GM23338 (cell line): ENCODE measurements around the gene KCNQ1OT1. TPM values are rescaled to one million over a fixed set of nuclear protein-coding genes. Genes with fewer than 3 reads are reported as not detected.

ENCODE experiments used
- ATAC-seq: fragments of 200-7000 bp; cut with Tn5 transposase; 3 replicates; pipeline ENCODE4 v1.9.1; 2020
- DNase-seq: peaks from one replicate; pipeline ENCODE4 v3.0.0-alpha.2; 2015; ENCODE audit warnings: low spot score
- H2AFZ ChIP-seq: fragments of 200-600 bp; sonication (generic); 2 replicates; pipeline ENCODE4 v1.8.0; 2016; ENCODE audit warnings: antibody characterized with exemption, mild to moderate bottlenecking, moderate library complexity
- H3F3A ChIP-seq: fragments of 200-600 bp; sonication (generic); replicated peaks from 2 replicates; pipeline ENCODE4 v1.8.0; 2017; ENCODE audit warnings: antibody characterized with exemption, mixed run types, low read depth
- H3K27ac ChIP-seq: fragments of 200-600 bp; sonication (generic); 2 replicates; pipeline ENCODE4 v1.6.1; 2016; ENCODE audit warnings: low read depth
- H3K27me3 ChIP-seq: fragments of 200-600 bp; sonication (generic); 2 replicates; pipeline ENCODE4 v1.8.0; 2016; ENCODE audit warnings: mild to moderate bottlenecking, mixed run types, moderate library complexity; ENCODE audit not compliant: insufficient read depth
- H3K36me3 ChIP-seq: fragments of 200-600 bp; sonication (generic); 2 replicates; pipeline ENCODE4 v1.8.0; 2016; ENCODE audit warnings: mild to moderate bottlenecking; ENCODE audit not compliant: insufficient read depth
- H3K4me1 ChIP-seq: fragments of 200-600 bp; sonication (generic); 2 replicates; pipeline ENCODE4 v1.8.0; 2016; ENCODE audit warnings: mild to moderate bottlenecking, moderate library complexity; ENCODE audit not compliant: insufficient read depth
- H3K4me2 ChIP-seq: fragments of 200-600 bp; sonication (generic); 2 replicates; pipeline ENCODE4 v1.7.1; 2017; ENCODE audit warnings: mixed run types
- H3K4me3 ChIP-seq: fragments of 200-600 bp; sonication (generic); 2 replicates; pipeline ENCODE4 v1.6.1; 2016; ENCODE audit warnings: mixed run types
- H3K79me2 ChIP-seq: fragments of 200-600 bp; sonication (generic); replicated peaks from 2 replicates; pipeline ENCODE4 v1.8.0; 2017; ENCODE audit warnings: mild to moderate bottlenecking; ENCODE audit not compliant: insufficient read depth
- H3K9me2 ChIP-seq: fragments of 200-600 bp; sonication (generic); 2 replicates; pipeline ENCODE4 v1.8.0; 2017; ENCODE audit not compliant: insufficient read depth
- H4K20me1 ChIP-seq: fragments of 200-600 bp; sonication (generic); replicated peaks from 2 replicates; pipeline ENCODE4 v1.8.0; 2017; ENCODE audit warnings: mild to moderate bottlenecking; ENCODE audit not compliant: insufficient read depth
- H3K27ac Mint-ChIP-seq: 2 replicates; pipeline ENCODE4 v1.8.0; 2020; ENCODE audit warnings: inconsistent platforms, mild to moderate bottlenecking, moderate library complexity, mixed read lengths
- H3K27me3 Mint-ChIP-seq: 3 replicates; pipeline ENCODE4 v1.8.0; 2022; ENCODE audit warnings: low read depth, mild to moderate bottlenecking, moderate library complexity, mixed read lengths, inconsistent platforms; ENCODE audit not compliant: insufficient read depth, poor library complexity
- H3K36me3 Mint-ChIP-seq: 3 replicates; pipeline ENCODE4 v1.8.0; 2021; ENCODE audit warnings: low read depth, mild to moderate bottlenecking, inconsistent platforms, moderate library complexity, mixed read lengths
- H3K4me1 Mint-ChIP-seq: 3 replicates; pipeline ENCODE4 v1.8.0; 2020; ENCODE audit warnings: mild to moderate bottlenecking, inconsistent platforms, mixed read lengths
- H3K4me3 Mint-ChIP-seq: 3 replicates; pipeline ENCODE4 v1.8.0; 2021; ENCODE audit warnings: moderate library complexity, mild to moderate bottlenecking, inconsistent platforms, mixed read lengths
- H3K9me3 Mint-ChIP-seq: 3 replicates; pipeline ENCODE4 v1.8.0; 2020; ENCODE audit warnings: moderate library complexity, mild to moderate bottlenecking, inconsistent platforms, mixed read lengths
- CTCF ChIP-seq, 2 experiments: fragments of 200-600 bp in 1 of 2; sonication (generic) in 1 of 2; conservative IDR thresholded peaks; 2 replicates each; pipeline versions ENCODE4 v1.5.1 to v1.6.1; 2016 to 2017; ENCODE audit warnings: antibody characterized with exemption in 2 of 2, low read depth in 2 of 2, mild to moderate bottlenecking in 2 of 2, moderate library complexity in 1 of 2
- ETS1 ChIP-seq: IDR thresholded peaks from 2 replicates; pipeline ENCODE4 v1.6.1; 2016; ENCODE audit warnings: antibody characterized with exemption
- EZH2 ChIP-seq: fragments of 200-600 bp; sonication (generic); IDR thresholded peaks from one replicate; pipeline ENCODE4 v1.8.0; 2017; ENCODE audit warnings: antibody characterized with exemption, mild to moderate bottlenecking, low read depth; ENCODE audit not compliant: unreplicated experiment
- EZH2phosphoT487 ChIP-seq: fragments of 200-600 bp; sonication (generic); IDR thresholded peaks from one replicate; pipeline ENCODE4 v1.8.1; 2018; ENCODE audit warnings: antibody characterized with exemption; ENCODE audit not compliant: unreplicated experiment
- JUNB ChIP-seq: IDR thresholded peaks from one replicate; pipeline ENCODE4 v1.6.1; 2016; ENCODE audit warnings: antibody characterized with exemption; ENCODE audit not compliant: unreplicated experiment
- POLR2AphosphoS5 ChIP-seq: IDR thresholded peaks from 2 replicates; pipeline ENCODE4 v1.6.1; 2016; ENCODE audit warnings: antibody characterized with exemption, low read depth
- REST ChIP-seq: IDR thresholded peaks from one replicate; pipeline ENCODE4 v1.6.1; 2018; ENCODE audit warnings: antibody characterized with exemption; ENCODE audit not compliant: unreplicated experiment
- ZNF114 ChIP-seq: fragments of 250-450 bp; sonication (Bioruptor Pico); IDR thresholded peaks from 2 replicates; pipeline ENCODE4 v1.5.0; 2020; ENCODE audit warnings: mild to moderate bottlenecking, moderate library complexity
- ZNF331 ChIP-seq: fragments of 250-450 bp; sonication (Bioruptor Pico); IDR thresholded peaks from 2 replicates; pipeline ENCODE4 v1.5.0; 2020; ENCODE audit warnings: low read depth, mild to moderate bottlenecking, moderate library complexity
- polyA plus RNA-seq: library from polyadenylated mRNA; unstranded; fragments of >200 nt; fragmentation: Nextera tagmentation; extraction: Ambion mirVana; gene quantifications from 2 replicates; pipeline ENCODE4 v1.2.1, GENCODE V29; 2016
- total RNA-seq: library from RNA; depleted of rRNA; stranded (reverse); fragments of >200 nt; shearing (Covaris generic); gene quantifications from 2 replicates; pipeline ENCODE4 v1.2.3, GENCODE V29; 2014

Gene KCNQ1OT1
- total and polyA plus RNA-seq, 2 experiments from 2014 or later, result 1.5 to 4.2 TPM

- DNase-seq, result no peak
- Histone ChIP-seq H3K27me3 (peaks cover 7% of the 10 kb centered on the region; the same call in 1 of the 2 replicates), H3K79me2 (peaks cover 67% of the 10 kb centered on the region), H3K4me2 (peak overlapping the region; percentile 82), H2AFZ (no peak overlapping the region), H3K9me2 (no peaks in the 10 kb centered on the region), H4K20me1 (peaks cover 3% of the 10 kb centered on the region; the same call in 1 of the 2 replicates), H3K27ac (no peak overlapping the region), H3K36me3 (no peaks in the 10 kb centered on the region), H3K4me3 (no peak overlapping the region), H3F3A (peaks cover 13% of the 10 kb centered on the region), H3K4me1 (peaks cover 61% of the 10 kb centered on the region)
- peaks cover 36% of the 10 kb centered on the region for H3K36me3 Mint-ChIP-seq
- TF ChIP-seq ETS1 (no peak), EZH2 (no peak), ZNF114 (no peak), EZH2phosphoT487 (no peak), ZNF331 (CRISPR knock-in tag) (no peak), CTCF (conservative IDR thresholded peaks at IDR 0.05; ENCODE audit: low read depth in 2 of 2) (no peak), POLR2AphosphoS5 (no peak), REST (no peak), JUNB (no peak)
- ATAC-seq, result no peak
- peaks cover 11% of the 10 kb centered on the region for H3K9me3 Mint-ChIP-seq
- no peak overlapping the region for H3K27ac Mint-ChIP-seq
- H3K4me1 Mint-ChIP-seq, result peaks cover 73% of the 10 kb centered on the region
- H3K4me3 Mint-ChIP-seq, result peak overlapping the region; percentile 35; the same call in 2 of the 3 replicates
- H3K27me3 Mint-ChIP-seq, result peaks cover 26% of the 10 kb centered on the region
These were observed 3.3 kb downstream of the KCNQ1OT1 start for GRCh38 chr11:2696455-2696854.
